ENCODE data around the gene CC2D1A. TPM values are rescaled to one million over a fixed set of nuclear protein-coding genes. Genes with fewer than 3 reads are reported as not detected.

Gene CC2D1A
- total RNA-seq, 3 donors from 2014 or later: 16.6 to 50.1 (median 43.6) TPM

- intact Hi-C loops (cut with DNase I; ENCODE audit: low total_unique reads): no loop called here
- no peak for TF ChIP-seq POLR2AphosphoS5 (IDR thresholded peaks at IDR 0.05)
- TF ChIP-seq, protein P1, sequence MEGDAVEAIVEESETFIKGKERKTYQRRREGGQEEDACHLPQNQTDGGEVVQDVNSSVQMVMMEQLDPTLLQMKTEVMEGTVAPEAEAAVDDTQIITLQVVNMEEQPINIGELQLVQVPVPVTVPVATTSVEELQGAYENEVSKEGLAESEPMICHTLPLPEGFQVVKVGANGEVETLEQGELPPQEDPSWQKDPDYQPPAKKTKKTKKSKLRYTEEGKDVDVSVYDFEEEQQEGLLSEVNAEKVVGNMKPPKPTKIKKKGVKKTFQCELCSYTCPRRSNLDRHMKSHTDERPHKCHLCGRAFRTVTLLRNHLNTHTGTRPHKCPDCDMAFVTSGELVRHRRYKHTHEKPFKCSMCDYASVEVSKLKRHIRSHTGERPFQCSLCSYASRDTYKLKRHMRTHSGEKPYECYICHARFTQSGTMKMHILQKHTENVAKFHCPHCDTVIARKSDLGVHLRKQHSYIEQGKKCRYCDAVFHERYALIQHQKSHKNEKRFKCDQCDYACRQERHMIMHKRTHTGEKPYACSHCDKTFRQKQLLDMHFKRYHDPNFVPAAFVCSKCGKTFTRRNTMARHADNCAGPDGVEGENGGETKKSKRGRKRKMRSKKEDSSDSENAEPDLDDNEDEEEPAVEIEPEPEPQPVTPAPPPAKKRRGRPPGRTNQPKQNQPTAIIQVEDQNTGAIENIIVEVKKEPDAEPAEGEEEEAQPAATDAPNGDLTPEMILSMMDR (IDR thresholded peaks at IDR 0.05): no peak
- TF ChIP-seq POLR2A (IDR thresholded peaks at IDR 0.05): no peak
- no peak overlapping the region for H3K4me3 ChIP-seq
- H3K9me3 ChIP-seq: no peaks in the 10 kb centered on the region
- no peaks in the 10 kb centered on the region for H3K36me3 ChIP-seq
- no peak for DNase-seq (ENCODE audit: low spot score in 2 of 2)
- no peaks in the 10 kb centered on the region for H3K27me3 ChIP-seq
- peaks cover 0 to 10% of the 10 kb centered on the region in 2 donors for H3K4me1 ChIP-seq
- no peak overlapping the region for H3K27ac ChIP-seq
Measured at GRCh38 chr19:13975870-13976269, 69.9 kb downstream of the CC2D1A start.

DNA sequence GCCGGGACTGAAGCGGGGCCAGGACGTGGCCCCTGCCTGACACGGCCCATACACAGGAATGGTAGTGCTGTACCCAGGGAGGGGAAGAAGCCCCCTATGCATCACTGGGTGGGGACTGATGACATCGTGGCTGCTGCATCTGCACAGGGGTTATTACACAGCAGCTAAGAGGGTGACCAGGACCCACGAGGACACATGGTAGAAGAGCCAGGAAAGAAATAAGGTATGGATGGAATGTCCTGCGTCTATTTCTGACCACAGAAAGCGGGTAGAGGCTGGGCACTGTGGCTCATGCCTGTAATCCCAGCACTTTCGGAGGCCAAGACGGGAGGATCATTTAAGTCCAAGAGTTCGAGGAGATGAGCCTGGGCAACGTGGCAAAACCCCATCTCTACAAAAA lies 70.4 kb downstream of the CC2D1A start:
- peaks cover 0 to 10% of the 10 kb centered on the region in 2 donors for H3K4me1 ChIP-seq
- TF ChIP-seq POLR2A (IDR thresholded peaks at IDR 0.05) (no peak), POLR2AphosphoS5 (IDR thresholded peaks at IDR 0.05) (no peak)
- TF ChIP-seq, protein P1 (IDR thresholded peaks at IDR 0.05): no peak
- no peaks in the 10 kb centered on the region for H3K36me3 ChIP-seq
- DNase-seq (ENCODE audit: low spot score in 2 of 2): no peak
- no peaks in the 10 kb centered on the region for H3K27me3 ChIP-seq
- intact Hi-C loops (cut with DNase I; ENCODE audit: low total_unique reads): no loop called here
- no peaks in the 10 kb centered on the region for H3K9me3 ChIP-seq
- no peak overlapping the region for H3K4me3 ChIP-seq
- no peak overlapping the region for H3K27ac ChIP-seq

- no peaks in the 10 kb centered on the region for H3K27me3 ChIP-seq
- TF ChIP-seq, protein P1 (IDR thresholded peaks at IDR 0.05): no peak
- TF ChIP-seq POLR2A (IDR thresholded peaks at IDR 0.05) (no peak), POLR2AphosphoS5 (IDR thresholded peaks at IDR 0.05) (no peak)
- H3K9me3 ChIP-seq: no peaks in the 10 kb centered on the region
- DNase-seq (ENCODE audit: low spot score in 2 of 2): no peak
- H3K4me3 ChIP-seq: peak overlapping the region in 2 of 3 donors; percentile 60 to 72
- peak overlapping the region; percentile 76 to 86 for H3K27ac ChIP-seq
- H3K36me3 ChIP-seq: no peaks in the 10 kb centered on the region
- intact Hi-C loops (cut with DNase I; ENCODE audit: low total_unique reads): no loop called here
- H3K4me1 ChIP-seq: peaks cover 0 to 10% of the 10 kb centered on the region in 2 donors
Measured at GRCh38 chr19:13977803-13978202, 71.8 kb downstream of the CC2D1A start.

DNA sequence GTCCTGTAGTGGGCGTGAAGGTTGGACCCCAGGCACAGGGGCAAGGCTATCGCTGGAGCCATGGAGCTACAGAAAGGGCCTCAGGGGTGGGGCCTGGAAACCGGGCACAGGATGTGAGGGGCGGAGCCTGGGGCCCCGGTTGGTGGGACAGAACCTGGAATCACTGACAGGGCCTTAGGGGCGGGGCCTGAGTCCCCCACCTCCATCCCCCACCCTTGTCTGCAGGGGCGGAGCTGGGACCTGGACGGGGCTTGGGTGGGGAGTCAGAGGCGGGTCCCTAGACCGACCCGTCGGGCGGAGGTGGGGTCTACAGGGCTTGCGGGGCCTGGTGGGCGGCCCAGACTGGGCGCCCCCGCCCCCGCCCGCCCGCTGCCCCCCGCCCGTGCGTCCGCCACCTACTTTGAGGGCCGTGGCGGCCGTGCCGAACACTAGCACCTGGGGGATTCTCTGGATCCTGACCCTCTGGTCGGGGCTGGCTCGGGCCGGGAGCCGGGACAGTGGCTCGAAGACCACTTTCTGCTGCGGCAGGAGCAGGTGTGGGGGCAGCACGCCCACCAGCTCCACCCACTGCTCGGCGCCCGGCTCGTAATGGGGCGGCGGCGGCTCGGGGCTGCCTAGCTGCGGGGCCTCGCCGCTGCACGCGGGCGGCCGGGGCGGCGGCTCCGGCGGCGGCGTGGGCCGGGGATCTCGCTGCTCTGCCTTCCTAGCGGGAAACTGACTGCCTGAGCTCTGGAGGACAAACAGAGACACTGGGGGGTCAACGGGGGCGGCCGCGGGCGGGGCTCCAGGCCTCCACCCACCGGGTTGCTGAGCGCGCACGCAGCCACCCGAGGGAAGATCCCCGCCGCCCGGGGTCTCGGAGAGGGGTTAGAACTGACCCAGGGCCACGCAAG lies 72.6 kb downstream of the CC2D1A start:
- intact Hi-C loops (cut with DNase I; ENCODE audit: low total_unique reads): no loop called here
- no peaks in the 10 kb centered on the region for H3K9me3 ChIP-seq
- peak overlapping the region; percentile 76 to 86 for H3K27ac ChIP-seq
- peak in 1 of 3 donors; percentile 10 for TF ChIP-seq POLR2AphosphoS5 (IDR thresholded peaks at IDR 0.05)
- TF ChIP-seq POLR2A (IDR thresholded peaks at IDR 0.05): no peak
- H3K36me3 ChIP-seq: no peaks in the 10 kb centered on the region
- peaks cover 0 to 10% of the 10 kb centered on the region in 2 donors for H3K4me1 ChIP-seq
- H3K27me3 ChIP-seq: no peaks in the 10 kb centered on the region
- peak; percentile 69 to 82 for DNase-seq (ENCODE audit: low spot score in 2 of 2)
- peak overlapping the region; percentile 41 to 72 (median 60) for H3K4me3 ChIP-seq

- H3K27ac ChIP-seq: peak overlapping the region; percentile 76 to 86
- H3K4me3 ChIP-seq: peak overlapping the region; percentile 41 to 72 (median 60)
- no peaks in the 10 kb centered on the region for H3K36me3 ChIP-seq
- TF ChIP-seq, protein P1 (IDR thresholded peaks at IDR 0.05): no peak
- no peak for TF ChIP-seq POLR2AphosphoS5 (IDR thresholded peaks at IDR 0.05)
- no peak for TF ChIP-seq POLR2A (IDR thresholded peaks at IDR 0.05)
- intact Hi-C loops (cut with DNase I; ENCODE audit: low total_unique reads): no loop called here
- H3K27me3 ChIP-seq: no peaks in the 10 kb centered on the region
- peaks cover 0 to 10% of the 10 kb centered on the region in 2 donors for H3K4me1 ChIP-seq
- no peaks in the 10 kb centered on the region for H3K9me3 ChIP-seq
- DNase-seq (ENCODE audit: low spot score in 2 of 2): no peak
Measured at GRCh38 chr19:13979244-13979615, 73.2 kb downstream of the CC2D1A start.
